ENCODE results near the gene WDR31.
"Not testable (repeated sequence)": the region's sequence is repeated elsewhere in the genome, so short reads cannot be mapped to it uniquely, and the experiment has no call there.

The WDR31 gene

GRCh38 chr9:113368982-113369854, 29.1 kb upstream of the WDR31 start:
- no peak for DNase-seq (ENCODE audit: low read depth, low spot score)

- no peak for DNase-seq (ENCODE audit: low read depth, low spot score)
These were observed 28.4 kb upstream of the WDR31 start for GRCh38 chr9:113368348-113368981.

DNA sequence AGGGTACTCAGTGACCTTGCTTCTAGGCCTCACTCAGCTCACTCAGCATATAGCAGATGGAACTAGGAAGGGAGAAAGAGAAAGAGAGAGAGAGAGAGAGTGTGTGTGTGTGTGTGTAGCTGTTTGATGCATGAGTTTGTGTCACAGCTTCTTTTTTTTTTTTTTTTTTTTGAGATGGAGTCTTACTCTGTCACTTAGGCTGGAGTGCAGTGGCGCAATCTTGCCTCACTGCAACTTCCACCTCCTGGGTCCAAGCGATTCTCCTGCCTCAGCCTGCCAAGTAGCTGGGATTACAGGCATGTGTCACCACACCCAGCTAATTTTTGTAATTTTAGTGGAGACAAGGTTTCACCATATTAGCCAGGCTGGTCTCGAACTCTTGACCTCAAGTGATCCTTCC, 25.6 kb upstream of the WDR31 start:
- DNase-seq (ENCODE audit: low read depth, low spot score), result not testable (repeated sequence)

- DNase-seq (ENCODE audit: low read depth, low spot score), result no peak
These were observed 24.9 kb upstream of the WDR31 start for GRCh38 chr9:113364951-113365350.

GRCh38 chr9:113363336-113363735, 23.3 kb upstream of the WDR31 start:
- DNase-seq (ENCODE audit: low read depth, low spot score), result no peak

DNA sequence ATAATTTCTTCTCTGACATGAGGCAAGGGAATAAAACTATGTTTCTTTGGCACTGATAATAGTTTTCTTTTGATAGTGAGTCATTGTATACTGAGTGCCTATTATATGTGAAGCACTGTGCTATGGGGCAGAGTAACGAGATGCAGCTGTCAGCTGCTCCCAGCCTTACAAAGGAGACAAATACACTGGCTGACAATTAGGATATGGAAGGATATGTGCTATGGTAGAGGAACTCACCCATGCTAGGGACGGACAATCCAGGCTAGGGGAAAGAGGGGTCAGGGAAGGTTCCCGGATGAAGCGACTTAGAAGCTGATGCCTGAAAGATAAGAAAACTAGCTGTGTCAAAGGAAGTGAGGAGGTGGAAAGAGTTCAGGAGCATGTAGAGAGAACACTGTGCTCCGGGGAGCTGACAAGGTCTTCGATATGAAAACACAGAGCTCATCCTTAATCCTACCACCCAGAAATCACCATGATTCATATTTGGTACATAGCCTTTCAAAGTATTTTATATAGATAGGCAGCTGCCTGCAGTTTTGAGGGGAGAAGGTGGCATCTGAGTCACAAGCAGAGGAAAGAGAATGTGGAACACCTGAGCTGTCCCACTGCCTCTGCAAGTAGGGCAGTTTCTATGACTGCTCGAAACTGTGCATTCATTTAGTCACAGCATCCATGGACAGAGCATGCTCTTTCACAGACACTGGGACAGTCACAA, 21.4 kb upstream of the WDR31 start:
- peak; percentile 18 for DNase-seq (ENCODE audit: low read depth, low spot score)

DNA sequence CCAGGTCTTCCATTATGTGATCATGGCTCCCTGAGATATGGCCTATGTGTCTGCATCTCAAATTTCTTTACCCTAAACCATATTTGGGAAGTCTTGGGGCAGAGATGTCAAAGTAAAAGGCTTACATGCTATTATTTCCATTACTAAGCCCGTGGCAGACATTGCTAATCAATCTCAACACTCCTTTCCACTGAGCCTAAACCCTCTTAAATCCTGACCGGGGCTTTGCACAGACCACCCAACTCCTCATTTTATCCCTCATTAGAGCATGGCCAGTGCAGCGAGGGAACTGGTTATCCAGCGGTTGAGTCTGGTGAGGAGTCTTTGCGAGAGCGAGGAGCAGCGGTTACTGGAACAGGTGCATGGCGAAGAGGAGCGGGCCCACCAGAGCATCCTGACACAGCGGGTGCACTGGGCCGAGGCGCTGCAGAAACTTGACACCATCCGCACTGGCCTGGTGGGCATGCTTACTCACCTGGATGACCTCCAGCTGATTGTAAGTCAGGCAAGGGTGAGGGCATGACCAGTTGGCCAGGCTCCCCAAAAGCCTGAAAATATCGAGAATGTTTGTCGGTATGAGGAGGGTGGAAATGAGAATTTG, 20.3 kb upstream of the WDR31 start:
- DNase-seq (ENCODE audit: low read depth, low spot score), result no peak

DNA sequence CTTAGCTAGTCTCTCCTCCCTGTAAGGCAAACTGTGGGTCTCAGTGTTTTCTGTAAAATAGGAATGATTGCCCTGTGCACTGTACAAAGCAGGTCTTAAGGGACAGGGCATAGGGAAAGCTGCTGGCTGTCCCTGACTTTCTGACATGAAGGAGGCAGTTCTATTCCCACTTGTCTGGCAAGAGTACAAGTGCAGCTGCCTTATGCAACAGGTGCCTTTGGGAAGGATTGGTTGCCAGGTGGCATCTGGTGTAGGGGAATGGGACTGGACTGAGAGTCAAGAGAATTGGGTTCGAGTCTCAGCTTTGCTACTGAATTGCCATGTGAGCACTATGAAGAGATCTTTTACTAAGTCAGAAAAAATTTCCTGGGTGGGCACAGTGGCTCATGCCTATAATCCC, 19.3 kb upstream of the WDR31 start:
- DNase-seq (ENCODE audit: low read depth, low spot score), result no peak

DNA sequence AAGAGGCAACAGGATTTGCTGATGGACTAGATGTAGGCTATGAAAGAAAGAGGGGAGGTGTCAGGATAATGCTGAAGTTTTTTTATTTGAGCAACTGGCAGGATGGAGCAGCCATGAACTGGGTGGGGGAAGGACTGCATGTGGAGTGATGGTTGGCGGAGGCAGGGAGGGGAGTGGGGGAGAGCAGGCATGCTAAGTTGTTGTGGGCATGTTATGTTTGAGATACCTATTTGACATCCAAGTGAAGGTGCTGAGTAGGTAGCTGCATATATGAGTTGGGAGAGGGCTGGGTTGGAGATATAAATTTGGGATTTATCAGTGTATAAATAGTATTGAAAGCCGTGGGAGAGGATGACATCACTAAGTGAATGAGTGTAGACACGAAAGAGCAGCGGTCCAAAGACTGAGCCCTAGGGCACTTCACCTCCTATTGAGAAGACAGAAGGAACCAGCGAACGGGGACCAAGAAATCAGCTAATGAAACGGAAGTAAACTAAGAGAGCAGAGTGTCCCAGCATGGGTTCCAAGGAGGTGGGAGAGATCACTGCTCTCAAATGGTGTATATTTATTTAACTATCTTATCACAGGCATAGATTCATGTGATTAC, 16.7 kb upstream of the WDR31 start:
- DNase-seq (ENCODE audit: low read depth, low spot score), result no peak

DNA sequence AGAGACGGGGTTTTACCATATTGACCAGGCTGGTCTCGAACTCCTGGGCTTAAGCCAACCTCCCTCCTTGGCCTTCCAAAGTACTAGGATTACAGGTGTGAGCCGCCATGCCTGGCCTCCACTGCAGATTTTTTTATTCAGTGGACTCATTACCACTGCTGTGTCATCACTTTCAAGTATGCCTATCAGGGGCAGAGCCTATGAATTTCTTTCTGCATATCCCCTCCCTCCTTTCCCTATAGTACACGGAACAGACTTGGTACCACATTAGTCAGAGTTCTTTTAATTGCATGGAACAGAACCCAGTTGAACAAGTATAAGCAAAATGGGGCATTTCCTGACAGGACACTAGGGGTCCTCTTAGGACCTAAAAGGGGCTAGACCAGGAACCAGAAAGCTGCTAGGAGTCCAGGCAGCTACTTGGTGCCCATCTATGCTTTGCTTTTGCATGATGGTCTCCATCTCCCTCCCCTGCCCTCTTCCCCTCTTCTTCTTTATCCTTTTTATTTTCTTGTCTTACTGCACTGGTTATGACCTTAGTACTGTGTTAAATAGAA, 15.0 kb upstream of the WDR31 start:
- no peak for DNase-seq (ENCODE audit: low read depth, low spot score)

GRCh38 chr9:113352411-113352810, 12.3 kb upstream of the WDR31 start:
- DNase-seq (ENCODE audit: low read depth, low spot score), result no peak

- no peak for DNase-seq (ENCODE audit: low read depth, low spot score)
These were observed 11.9 kb upstream of the WDR31 start for GRCh38 chr9:113352006-113352405.

- DNase-seq (ENCODE audit: low read depth, low spot score), result no peak
These were observed 10.9 kb upstream of the WDR31 start for GRCh38 chr9:113350937-113351336.

- DNase-seq (ENCODE audit: low read depth, low spot score), result no peak
These were observed 10.1 kb upstream of the WDR31 start for GRCh38 chr9:113350107-113350661.

GRCh38 chr9:113349445-113350094, 9.5 kb upstream of the WDR31 start, which contains the start of gene BSPRY:
Gene BSPRY (plus strand): TSS chr9:113349541. CDS start chr9:113349580, 39 bp downstream.
- peak; percentile 14 for DNase-seq (ENCODE audit: low read depth, low spot score)

GRCh38 chr9:113349066-113349444, 9.0 kb upstream of the WDR31 start:
- no peak for DNase-seq (ENCODE audit: low read depth, low spot score)

DNA sequence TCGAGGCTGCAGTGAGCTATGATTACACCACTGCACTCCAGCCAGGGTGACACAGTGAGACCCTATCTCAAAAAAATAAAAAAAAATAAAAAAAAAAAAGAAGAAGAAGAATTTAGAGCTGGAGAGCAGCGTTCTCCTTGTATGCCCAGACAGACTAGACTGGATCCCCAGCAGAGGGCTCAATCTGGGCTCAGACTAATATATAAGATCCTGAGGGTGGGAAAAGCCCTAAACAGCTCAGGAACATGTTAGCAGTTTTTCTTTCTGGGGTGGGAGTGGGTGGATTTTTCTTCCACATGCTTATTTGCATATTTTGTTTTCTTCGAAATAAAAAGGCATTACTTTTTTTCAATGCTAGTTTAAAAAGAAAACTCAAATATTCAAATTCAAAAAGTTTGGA, 8.4 kb upstream of the WDR31 start:
- DNase-seq (ENCODE audit: low read depth, low spot score), result no peak

GRCh38 chr9:113345671-113346070, 5.6 kb upstream of the WDR31 start:
- no peak for DNase-seq (ENCODE audit: low read depth, low spot score)

DNA sequence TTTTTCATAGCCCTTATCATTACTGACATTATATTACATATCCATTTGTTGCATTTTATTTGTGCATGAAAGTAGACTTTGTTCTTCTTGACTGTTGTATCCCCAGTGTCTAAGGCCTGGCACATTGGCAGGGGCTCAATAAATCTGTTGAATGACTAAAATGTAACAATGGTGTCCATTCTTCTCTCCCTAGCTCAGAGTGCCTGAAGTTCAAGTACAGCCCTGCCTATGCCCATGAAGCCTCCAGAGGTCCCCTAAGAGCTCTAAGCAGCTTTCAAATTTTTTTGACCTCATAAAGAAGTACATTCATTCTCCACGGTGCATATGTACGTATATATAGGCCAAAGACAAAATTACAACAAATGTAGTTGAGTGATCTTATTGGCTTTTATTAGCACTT, 5.1 kb upstream of the WDR31 start:
- no peak for DNase-seq (ENCODE audit: low read depth, low spot score)

GRCh38 chr9:113343732-113344231, 3.7 kb upstream of the WDR31 start:
- peak; percentile 73 for DNase-seq (ENCODE audit: low read depth, low spot score)
